CD14-positive monocyte (primary cell): ENCODE measurements around the gene VAT1L. TPM values are rescaled to one million over a fixed set of nuclear protein-coding genes. Genes with fewer than 3 reads are reported as not detected.

ENCODE experiments used
- DNase-seq, 3 donors: peaks; one replicate each; pipeline ENCODE4 v3.0.0-alpha.2; 2011 to 2022
- H2AFZ ChIP-seq: 2 replicates; pipeline ENCODE4 v1.6.0; 2012; ENCODE audit warnings: mild to moderate bottlenecking, low read depth, low read length, inconsistent platforms; ENCODE audit not compliant: insufficient read depth, poor library complexity, severe bottlenecking
- H3K27ac ChIP-seq, 2 donors: 1 replicate in 1 of 2; 2 replicates in 1 of 2; pipeline ENCODE4 v1.5.1; 2012 to 2013; ENCODE audit warnings: low read length in 2 of 2, control low read depth in 1 of 2, inconsistent platforms in 1 of 2, low read depth in 1 of 2, mild to moderate bottlenecking in 1 of 2
- H3K27me3 ChIP-seq, 2 donors: one replicate each; pipeline versions ENCODE4 v1.6.0 to v1.6.1; 2011 to 2013; ENCODE audit warnings: low read length in 2 of 2; ENCODE audit not compliant: control insufficient read depth in 2 of 2, insufficient read depth in 2 of 2
- H3K36me3 ChIP-seq, 2 donors: replicated peaks in 1 of 2; 1 replicate in 1 of 2; 2 replicates in 1 of 2; pipeline versions ENCODE4 v1.5.1 to v1.6.1; 2012 to 2013; ENCODE audit warnings: low read length in 2 of 2, control low read depth in 1 of 2, inconsistent platforms in 1 of 2, mild to moderate bottlenecking in 1 of 2; ENCODE audit not compliant: insufficient read depth in 2 of 2, control insufficient read depth in 1 of 2
- H3K4me1 ChIP-seq, 2 donors: 1 replicate in 1 of 2; 2 replicates in 1 of 2; pipeline versions ENCODE4 v1.5.1 to v1.6.1; 2012 to 2013; ENCODE audit warnings: low read length in 2 of 2, control low read depth in 1 of 2, inconsistent platforms in 1 of 2, mild to moderate bottlenecking in 1 of 2, moderate library complexity in 1 of 2; ENCODE audit not compliant: insufficient read depth in 2 of 2, control insufficient read depth in 1 of 2
- H3K4me2 ChIP-seq: replicated peaks from 2 replicates; pipeline ENCODE3; 2012; ENCODE audit warnings: low read length, moderate library complexity, mild to moderate bottlenecking; ENCODE audit not compliant: poor library complexity, severe bottlenecking; ENCODE audit errors: extremely low read depth
- H3K4me3 ChIP-seq, 3 experiments: fragments of 200-600 bp in 1 of 3; sonication (generic) in 1 of 3; replicated peaks in 1 of 3; 1 replicate in 2 of 3; 2 replicates in 1 of 3; pipeline ENCODE4 v1.5.1; 2011 to 2013; ENCODE audit warnings: low read length in 3 of 3, mild to moderate bottlenecking in 3 of 3, control low read depth in 2 of 3, low read depth in 2 of 3, inconsistent platforms in 1 of 3, moderate library complexity in 1 of 3
- H3K79me2 ChIP-seq: 2 replicates; pipeline ENCODE4 v1.6.0; 2012; ENCODE audit warnings: mild to moderate bottlenecking, control low read depth, inconsistent platforms, low read length, moderate library complexity; ENCODE audit not compliant: insufficient read depth
- H3K9ac ChIP-seq: 2 replicates; pipeline ENCODE4 v1.6.0; 2017; ENCODE audit warnings: low read length, mild to moderate bottlenecking; ENCODE audit not compliant: insufficient read depth, poor library complexity, severe bottlenecking
- H3K9me3 ChIP-seq, 2 donors: replicated peaks in 1 of 2; 1 replicate in 1 of 2; 2 replicates in 1 of 2; pipeline versions ENCODE4 v1.5.1 to v1.6.1; 2012 to 2013; ENCODE audit warnings: low read length in 2 of 2, control low read depth in 1 of 2; ENCODE audit not compliant: control insufficient read depth in 1 of 2, insufficient read depth in 1 of 2
- H4K20me1 ChIP-seq: 2 replicates; pipeline ENCODE4 v1.6.0; 2012; ENCODE audit warnings: mild to moderate bottlenecking, low read length, control low read depth, moderate library complexity; ENCODE audit not compliant: insufficient read depth
- H3K27ac Mint-ChIP-seq, 7 donors: one replicate each; pipeline ENCODE4 v1.8.0; 2020; ENCODE audit warnings: mild to moderate bottlenecking in 7 of 7, mixed read lengths in 7 of 7, moderate library complexity in 6 of 7, inconsistent platforms in 2 of 7
- H3K27me3 Mint-ChIP-seq, 3 donors: one replicate each; pipeline ENCODE4 v1.8.0; 2021 to 2022; ENCODE audit warnings: low read depth in 3 of 3, mild to moderate bottlenecking in 3 of 3, mixed read lengths in 3 of 3, moderate library complexity in 3 of 3, inconsistent platforms in 1 of 3
- H3K36me3 Mint-ChIP-seq, 2 donors: one replicate each; pipeline ENCODE4 v1.8.0; 2020; ENCODE audit warnings: mixed read lengths in 2 of 2, inconsistent platforms in 1 of 2, mild to moderate bottlenecking in 1 of 2
- H3K4me1 Mint-ChIP-seq: one replicate; pipeline ENCODE4 v1.8.0; 2020; ENCODE audit warnings: mild to moderate bottlenecking, mixed read lengths
- H3K4me3 Mint-ChIP-seq, 2 donors: one replicate each; pipeline ENCODE4 v1.8.0; 2020; ENCODE audit warnings: mild to moderate bottlenecking in 2 of 2, mixed read lengths in 2 of 2, moderate library complexity in 1 of 2
- H3K9me3 Mint-ChIP-seq, 7 donors: one replicate each; pipeline ENCODE4 v1.8.0; 2020 to 2022; ENCODE audit warnings: mixed read lengths in 7 of 7, mild to moderate bottlenecking in 6 of 7, moderate library complexity in 6 of 7, inconsistent platforms in 2 of 7
- CTCF ChIP-seq: fragments of 200-600 bp; IDR thresholded peaks from one replicate; pipeline ENCODE4 v1.8.0; 2022; ENCODE audit warnings: antibody characterized with exemption, mild to moderate bottlenecking
- WGBS: methylation state at CpG from one replicate; pipeline ENCODE4 v1.1.5; 2013; ENCODE audit warnings: missing lambda C conversion rate; ENCODE audit not compliant: insufficient coverage; 5-methylcytosine and 5-hydroxymethylcytosine counted together
- intact Hi-C, 2 donors: fragments of 100-400 bp; cut with micrococcal nuclease; formaldehyde crosslinking; loops; one replicate each; pipeline versions ENCODE4 v1.15.0 to v1.15.1; 2023
- polyA plus RNA-seq, 3 donors: library from polyadenylated mRNA; depleted of rRNA in 1 of 3; unstranded in 2 of 3; stranded (reverse) in 1 of 3; fragments of 300-500 nt in 2 of 3; fragments of >200 nt in 1 of 3; fragmentation: Illumina TruSeq in 2 of 3; gene quantifications; 1 replicate in 2 of 3; 2 replicates in 1 of 3; pipeline ENCODE4 v1.2.3, GENCODE V29; 2012 to 2021

Gene VAT1L
- polyA plus RNA-seq, 3 donors: not detected

GRCh38 chr16:77938913-77939312 is 150.5 kb downstream of the VAT1L start:
- Histone ChIP-seq H3K27me3 (no peaks in the 10 kb centered on the region), H3K4me1 (no peaks in the 10 kb centered on the region), H3K27ac (no peak overlapping the region), H3K4me2 (no peak overlapping the region), H3K36me3 (no peaks in the 10 kb centered on the region), H3K4me3 (no peak overlapping the region), H3K79me2 (no peaks in the 10 kb centered on the region), H3K9me3 (peaks cover 0 to 5% of the 10 kb centered on the region in 2 donors), H2AFZ (no peak overlapping the region), H3K9ac (no peak overlapping the region), H4K20me1 (no peaks in the 10 kb centered on the region)
- Mint-ChIP-seq H3K36me3 (no peaks in the 10 kb centered on the region), H3K4me3 (no peak overlapping the region), H3K27ac (no peak overlapping the region), H3K9me3 (peaks cover 4 to 33% (median 20%) of the 10 kb centered on the region in 7 donors), H3K4me1 (no peaks in the 10 kb centered on the region), H3K27me3 (peaks cover 0 to 4% (median 2%) of the 10 kb centered on the region in 3 donors)
- intact Hi-C loops: no loop called here
- no peak for TF ChIP-seq CTCF
- no peak for DNase-seq
- WGBS: 88% methylated on average over 5 of the region's 5 CpGs

GRCh38 chr16:77939968-77940367 is 151.6 kb downstream of the VAT1L start:
- no peaks in the 10 kb centered on the region for H4K20me1 ChIP-seq

More at GRCh38 chr16:77939968-77940367, 151.6 kb downstream of the VAT1L start:
- H3K9me3 Mint-ChIP-seq: peaks cover 4 to 33% (median 20%) of the 10 kb centered on the region in 7 donors
- no CpG with 5 or more reads among the region's 1 CpG for WGBS
- Histone ChIP-seq H3K4me1 (no peaks in the 10 kb centered on the region), H3K27ac (no peak overlapping the region), H3K36me3 (no peaks in the 10 kb centered on the region), H3K79me2 (no peaks in the 10 kb centered on the region), H3K4me2 (no peak overlapping the region), H2AFZ (no peak overlapping the region), H3K4me3 (no peak overlapping the region), H3K9ac (no peak overlapping the region), H3K27me3 (no peaks in the 10 kb centered on the region), H3K9me3 (peaks cover 0 to 5% of the 10 kb centered on the region in 2 donors)
- no peak overlapping the region for H3K4me3 Mint-ChIP-seq
- H3K27ac Mint-ChIP-seq: no peak overlapping the region
- peaks cover 0 to 4% (median 2%) of the 10 kb centered on the region in 3 donors for H3K27me3 Mint-ChIP-seq
- TF ChIP-seq CTCF: no peak
- no peak for DNase-seq
- intact Hi-C loops: no loop called here
- no peaks in the 10 kb centered on the region for H3K4me1 Mint-ChIP-seq
- H3K36me3 Mint-ChIP-seq: no peaks in the 10 kb centered on the region
